Keratinocyte (primary cell): ENCODE data around the gene MS4A18. TPM values are rescaled to one million over a fixed set of nuclear protein-coding genes. Genes with fewer than 3 reads are reported as not detected.

ENCODE experiments used
- DNase-seq: peaks from one replicate; pipeline ENCODE4 v3.0.0-alpha.2; 2011; ENCODE audit warnings: low read depth, missing footprints, low spot score
- FAIRE-seq: peaks from 2 replicates; lab custom pipeline; 2011; peaks lifted over from hg19 to GRCh38; lab: Jason Lieb, UNC
- H2AFZ ChIP-seq: 2 replicates; pipeline ENCODE4 v1.6.0; 2012; ENCODE audit warnings: low read length, control low read depth, inconsistent platforms; ENCODE audit not compliant: control insufficient read depth
- H3K27ac ChIP-seq: 2 replicates; pipeline ENCODE4 v1.5.1; 2011; ENCODE audit warnings: low read length; ENCODE audit not compliant: control insufficient read depth, insufficient read depth
- H3K27me3 ChIP-seq: 3 replicates; pipeline ENCODE4 v1.6.0; 2011; ENCODE audit warnings: low read length; ENCODE audit not compliant: control insufficient read depth, insufficient read depth; ENCODE audit errors: extremely low read depth
- H3K36me3 ChIP-seq, 2 experiments: 2 replicates in 1 of 2; 3 replicates in 1 of 2; pipeline ENCODE4 v1.5.1; 2011; ENCODE audit warnings: low read length in 2 of 2, mild to moderate bottlenecking in 1 of 2; ENCODE audit not compliant: control insufficient read depth in 2 of 2, insufficient read depth in 2 of 2; ENCODE audit errors: extremely low read depth in 1 of 2
- H3K4me1 ChIP-seq: 3 replicates; pipeline ENCODE4 v1.5.1; 2011; ENCODE audit warnings: low read length; ENCODE audit not compliant: control insufficient read depth, insufficient read depth; ENCODE audit errors: extremely low read depth
- H3K4me2 ChIP-seq: 3 replicates; pipeline ENCODE4 v1.6.0; 2011; ENCODE audit warnings: low read depth, low read length; ENCODE audit not compliant: control insufficient read depth, insufficient read depth; ENCODE audit errors: extremely low read depth
- H3K4me3 ChIP-seq, 3 experiments: fragments of 200-600 bp in 1 of 3; sonication (generic) in 1 of 3; 2 replicates in 2 of 3; 3 replicates in 1 of 3; pipeline ENCODE4 v1.5.1; 2011 to 2016; ENCODE audit warnings: low read length in 3 of 3, mild to moderate bottlenecking in 3 of 3, control low read depth in 2 of 3, inconsistent platforms in 1 of 3, low read depth in 1 of 3, mixed read lengths in 1 of 3, mixed run types in 1 of 3, moderate library complexity in 1 of 3; ENCODE audit not compliant: control insufficient read depth in 2 of 3, insufficient read depth in 2 of 3; ENCODE audit errors: extremely low read depth in 1 of 3
- H3K79me2 ChIP-seq: 2 replicates; pipeline ENCODE4 v1.6.0; 2012; ENCODE audit warnings: low read length; ENCODE audit not compliant: control insufficient read depth, insufficient read depth
- H3K9ac ChIP-seq: 3 replicates; pipeline ENCODE4 v1.6.0; 2011; ENCODE audit warnings: low read length; ENCODE audit not compliant: control insufficient read depth, insufficient read depth; ENCODE audit errors: extremely low read depth
- H3K9me1 ChIP-seq: 3 replicates; pipeline ENCODE4 v1.6.0; 2011; ENCODE audit warnings: low read length; ENCODE audit not compliant: control insufficient read depth, insufficient read depth; ENCODE audit errors: extremely low read depth
- H3K9me3 ChIP-seq: 2 replicates; pipeline ENCODE4 v1.5.1; 2012; ENCODE audit warnings: low read depth, low read length; ENCODE audit not compliant: control insufficient read depth
- H4K20me1 ChIP-seq: 3 replicates; pipeline ENCODE4 v1.6.0; 2011; ENCODE audit warnings: low read length; ENCODE audit not compliant: control insufficient read depth, insufficient read depth; ENCODE audit errors: extremely low read depth
- EZH2 ChIP-seq: IDR thresholded peaks from one replicate; pipeline ENCODE4 v1.6.1; 2012; ENCODE audit warnings: inconsistent platforms, mild to moderate bottlenecking, low read length, moderate library complexity
- dilution Hi-C: fragments of 300-500 bp; cut with MboI; formaldehyde crosslinking; loops from one replicate; pipeline ENCODE4 v1.7.0; 2020; ENCODE audit warnings: low sequenced_read_pairs; ENCODE audit not compliant: extremely low pct_ligation_motif_present
- polyA plus RNA-seq, 5 experiments: library from polyadenylated mRNA; depleted of rRNA in 3 of 5; stranded (reverse) in 3 of 5; stranded (forward) in 1 of 5; unstranded in 1 of 5; fragments of >200 nt; gene quantifications; 1 replicate in 1 of 5; 2 replicates in 3 of 5; 3 replicates in 1 of 5; pipeline versions ENCODE4 v1.2.1 to v1.2.3, GENCODE V29; 2011 to 2012; ENCODE audit warnings: missing spikeins in 2 of 5, low read depth in 1 of 5, low replicate concordance in 1 of 5
- TF ChIP-seq, protein P1 (sequence below), 3 experiments: IDR thresholded peaks in 1 of 3; conservative IDR thresholded peaks in 1 of 3; optimal IDR thresholded peaks in 1 of 3; 2 replicates in 2 of 3; 3 replicates in 1 of 3; pipeline versions ENCODE3 to v1.5.1; 2011; ENCODE audit warnings: low read length in 3 of 3, mild to moderate bottlenecking in 3 of 3, moderate library complexity in 2 of 3, control low read depth in 1 of 3, inconsistent platforms in 1 of 3; ENCODE audit not compliant: insufficient read depth in 2 of 3; ENCODE audit errors: extremely low read depth in 1 of 3

Gene MS4A18
- polyA plus RNA-seq, 1 donor (not counting 4 experiments of a cell fraction or from before 2014, with no cell fraction given) = not detected

DNA sequence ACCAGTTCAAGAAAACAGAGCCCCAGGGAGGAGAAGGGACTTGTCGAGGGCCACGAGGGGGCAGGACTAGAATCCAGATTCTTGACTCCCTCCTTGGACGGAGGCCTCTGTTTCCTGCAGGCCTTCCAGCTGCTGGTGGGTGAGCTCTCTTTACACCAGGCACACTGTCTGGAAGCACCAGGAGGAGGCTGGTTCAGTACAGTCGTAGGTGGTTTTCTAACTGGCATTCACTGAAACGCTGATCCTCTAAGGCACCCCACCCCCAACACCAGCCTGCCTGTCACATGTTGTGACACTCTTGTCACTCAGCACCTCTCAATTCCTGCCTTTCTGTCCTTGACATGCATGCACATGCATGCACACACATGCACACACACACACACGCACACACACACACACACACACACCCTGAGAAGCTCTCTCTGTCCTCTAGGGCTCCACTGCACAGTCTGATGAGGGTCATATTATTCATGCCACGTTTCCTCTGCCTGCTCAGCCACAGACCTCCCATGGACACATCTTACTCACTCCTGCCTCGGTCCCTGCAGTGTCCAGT lies 61.4 kb downstream of the MS4A18 start:
- dilution Hi-C loops = no loop called here
- no peaks in the 10 kb centered on the region for H4K20me1 ChIP-seq
- no peaks in the 10 kb centered on the region for H3K36me3 ChIP-seq
- TF ChIP-seq, protein P1, sequence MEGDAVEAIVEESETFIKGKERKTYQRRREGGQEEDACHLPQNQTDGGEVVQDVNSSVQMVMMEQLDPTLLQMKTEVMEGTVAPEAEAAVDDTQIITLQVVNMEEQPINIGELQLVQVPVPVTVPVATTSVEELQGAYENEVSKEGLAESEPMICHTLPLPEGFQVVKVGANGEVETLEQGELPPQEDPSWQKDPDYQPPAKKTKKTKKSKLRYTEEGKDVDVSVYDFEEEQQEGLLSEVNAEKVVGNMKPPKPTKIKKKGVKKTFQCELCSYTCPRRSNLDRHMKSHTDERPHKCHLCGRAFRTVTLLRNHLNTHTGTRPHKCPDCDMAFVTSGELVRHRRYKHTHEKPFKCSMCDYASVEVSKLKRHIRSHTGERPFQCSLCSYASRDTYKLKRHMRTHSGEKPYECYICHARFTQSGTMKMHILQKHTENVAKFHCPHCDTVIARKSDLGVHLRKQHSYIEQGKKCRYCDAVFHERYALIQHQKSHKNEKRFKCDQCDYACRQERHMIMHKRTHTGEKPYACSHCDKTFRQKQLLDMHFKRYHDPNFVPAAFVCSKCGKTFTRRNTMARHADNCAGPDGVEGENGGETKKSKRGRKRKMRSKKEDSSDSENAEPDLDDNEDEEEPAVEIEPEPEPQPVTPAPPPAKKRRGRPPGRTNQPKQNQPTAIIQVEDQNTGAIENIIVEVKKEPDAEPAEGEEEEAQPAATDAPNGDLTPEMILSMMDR (optimal IDR thresholded peaks at IDR 0.05 in 1 of 3, IDR thresholded peaks at IDR 0.05 in 1 of 3, conservative IDR thresholded peaks at IDR 0.05 in 1 of 3; ENCODE audit: extremely low read depth in 1 of 3, insufficient read depth in 2 of 3, low read length in 3 of 3) = no peak
- no peak for TF ChIP-seq EZH2
- H3K4me2 ChIP-seq = no peak overlapping the region
- H3K9me3 ChIP-seq = no peaks in the 10 kb centered on the region
- H3K9ac ChIP-seq = no peak overlapping the region
- H2AFZ ChIP-seq = no peak overlapping the region
- peaks cover 7% of the 10 kb centered on the region for H3K27me3 ChIP-seq
- H3K27ac ChIP-seq = no peak overlapping the region
- no peaks in the 10 kb centered on the region for H3K9me1 ChIP-seq
- H3K4me1 ChIP-seq = no peaks in the 10 kb centered on the region
- no peak overlapping the region for H3K4me3 ChIP-seq
- FAIRE-seq = no peak
- H3K79me2 ChIP-seq = no peaks in the 10 kb centered on the region
- no peak for DNase-seq

DNA sequence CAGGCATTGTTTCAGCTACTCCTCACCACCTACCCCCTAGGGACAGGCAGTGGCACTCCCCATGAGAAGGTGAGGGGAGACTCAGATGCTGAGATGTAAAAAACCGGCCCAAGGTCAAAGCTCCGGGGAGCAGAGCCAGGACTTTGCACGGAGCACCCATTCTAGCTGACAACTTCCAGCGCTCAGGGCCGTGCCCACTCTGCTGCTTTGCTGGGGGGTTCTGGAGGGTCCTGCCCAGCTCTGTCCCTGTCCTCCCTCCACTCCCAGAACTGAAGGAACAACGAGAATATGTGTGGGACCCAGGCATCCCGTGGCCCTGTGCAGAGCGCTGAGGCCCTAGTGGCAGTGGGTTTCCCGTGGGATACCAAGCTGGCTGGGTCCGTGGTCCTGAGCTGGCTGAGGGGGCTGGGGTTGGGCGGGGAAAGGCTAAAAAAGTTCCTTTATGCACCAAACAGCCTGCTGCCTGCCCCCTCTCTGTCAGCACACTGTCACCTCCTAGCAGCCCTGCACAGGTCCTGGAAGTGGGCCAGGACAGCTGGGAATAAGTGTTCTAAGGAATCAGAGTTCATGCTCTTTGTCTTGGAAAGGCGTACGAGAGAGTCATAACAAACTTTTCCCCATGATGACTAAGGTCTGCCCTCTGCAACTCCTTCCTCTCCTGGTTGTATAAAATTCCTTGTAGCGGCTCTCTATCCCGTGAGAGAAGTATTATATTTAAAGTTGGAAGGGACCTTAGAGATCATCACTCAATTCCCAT lies 62.5 kb downstream of the MS4A18 start:
- no peak overlapping the region for H3K4me3 ChIP-seq
- H3K4me1 ChIP-seq = no peaks in the 10 kb centered on the region
- no peak overlapping the region for H3K9ac ChIP-seq
- no peaks in the 10 kb centered on the region for H3K79me2 ChIP-seq
- dilution Hi-C loops = no loop called here
- FAIRE-seq (no peak), DNase-seq (no peak)
- no peak overlapping the region for H2AFZ ChIP-seq
- peaks cover 3% of the 10 kb centered on the region for H3K9me3 ChIP-seq
- no peaks in the 10 kb centered on the region for H4K20me1 ChIP-seq
- no peaks in the 10 kb centered on the region for H3K9me1 ChIP-seq
- no peak for TF ChIP-seq EZH2
- TF ChIP-seq, protein P1 (optimal IDR thresholded peaks at IDR 0.05 in 1 of 3, IDR thresholded peaks at IDR 0.05 in 1 of 3, conservative IDR thresholded peaks at IDR 0.05 in 1 of 3; ENCODE audit: extremely low read depth in 1 of 3, insufficient read depth in 2 of 3, low read length in 3 of 3) = no peak
- H3K27me3 ChIP-seq = peaks cover 3% of the 10 kb centered on the region
- no peak overlapping the region for H3K4me2 ChIP-seq
- no peaks in the 10 kb centered on the region for H3K36me3 ChIP-seq
- no peak overlapping the region for H3K27ac ChIP-seq
